HG02981 (cell line): ENCODE data around the gene C4orf54.
A peak's percentile ranks its signal among the peaks of the same experiment; 100 is the strongest.

Experiments
- ATAC-seq: cut with Tn5 transposase; IDR thresholded peaks from one replicate; pipeline ENCODE4 v1.9.1; 2021; ENCODE audit warnings: mild to moderate bottlenecking, moderate library complexity; ENCODE audit not compliant: unreplicated experiment

Gene C4orf54

DNA sequence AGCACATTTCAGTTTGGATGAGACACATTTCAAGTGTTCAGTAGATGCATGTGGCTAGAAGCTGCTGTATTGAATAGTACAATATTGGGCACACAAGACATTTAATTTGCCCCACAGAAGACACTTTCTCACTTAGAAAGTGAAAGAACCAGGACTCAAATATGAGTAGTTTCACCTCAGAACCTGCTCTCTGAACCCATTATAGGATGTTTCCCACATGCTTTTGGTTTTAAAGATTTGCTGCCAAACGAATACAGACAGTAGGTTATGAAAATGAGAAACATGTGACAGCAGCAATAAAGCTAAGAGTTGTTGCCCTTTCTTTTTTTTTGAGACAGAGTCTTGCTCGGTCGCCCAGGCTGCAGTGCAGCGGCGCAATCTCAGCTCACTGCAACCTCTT, 32.3 kb downstream of the C4orf54 start:
- ATAC-seq, result peak; percentile 57

DNA sequence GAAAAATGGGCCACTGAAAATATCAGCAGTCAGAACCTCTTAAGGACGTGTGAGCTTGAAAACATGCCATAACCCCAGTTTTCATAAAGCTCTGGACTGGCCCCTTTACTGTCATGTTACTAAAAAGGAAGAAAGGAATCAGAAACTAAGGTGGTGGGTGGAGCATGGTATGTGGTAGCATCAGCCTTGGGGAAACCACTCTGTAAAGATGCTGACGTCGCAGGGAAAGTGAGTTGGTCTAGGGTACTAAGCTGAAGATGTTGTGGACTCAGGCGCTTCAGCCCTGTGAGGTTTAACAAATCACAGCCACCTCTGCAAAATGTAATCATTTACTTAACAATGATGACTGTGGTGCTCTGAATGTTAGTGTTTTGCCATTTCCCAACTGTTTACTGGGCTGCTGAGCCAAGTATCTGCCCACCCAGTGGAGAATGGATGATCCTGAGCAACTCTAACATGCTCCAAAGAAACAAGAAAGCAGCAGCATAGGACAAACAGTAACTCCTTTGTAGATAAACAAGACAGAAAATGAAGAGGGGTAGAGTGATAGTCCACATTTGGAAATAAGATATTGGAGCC, 33.4 kb downstream of the C4orf54 start:
- no peak for ATAC-seq

- ATAC-seq, result no peak
Measured at GRCh38 chr4:99622341-99622740, 35.3 kb downstream of the C4orf54 start.

GRCh38 chr4:99617374-99617773, 40.3 kb downstream of the C4orf54 start:
- ATAC-seq, result no peak

DNA sequence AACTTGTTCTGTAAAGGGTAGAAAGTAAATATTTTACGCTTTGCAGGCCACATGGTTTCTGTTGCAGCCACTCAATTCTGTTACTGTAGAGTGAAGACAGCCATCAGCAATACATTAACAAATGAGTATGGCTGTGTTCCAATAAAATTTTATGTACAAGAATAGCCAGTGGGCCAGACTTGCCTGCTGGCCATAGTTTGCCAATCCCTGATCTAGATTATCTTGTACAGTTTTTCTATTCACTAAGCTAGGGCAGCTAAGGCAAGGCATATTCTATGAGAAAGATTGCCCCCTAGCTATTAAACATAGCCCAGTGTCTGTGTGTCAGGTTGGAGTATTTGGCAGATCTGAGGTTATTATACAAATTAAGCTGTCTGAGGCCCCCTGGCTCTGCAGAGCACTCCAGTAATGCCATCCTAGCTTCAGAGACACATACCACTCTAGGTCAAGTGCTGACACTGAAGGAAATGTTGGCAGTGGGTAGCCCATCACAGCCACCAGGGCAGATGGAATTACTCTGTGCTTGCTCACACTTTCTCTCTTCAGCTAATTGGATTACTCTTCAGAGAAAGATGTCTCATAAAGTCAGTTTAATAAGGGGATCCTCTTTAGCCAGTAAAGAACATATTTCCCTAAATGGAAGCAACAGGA, 42.3 kb downstream of the C4orf54 start:
- no peak for ATAC-seq

DNA sequence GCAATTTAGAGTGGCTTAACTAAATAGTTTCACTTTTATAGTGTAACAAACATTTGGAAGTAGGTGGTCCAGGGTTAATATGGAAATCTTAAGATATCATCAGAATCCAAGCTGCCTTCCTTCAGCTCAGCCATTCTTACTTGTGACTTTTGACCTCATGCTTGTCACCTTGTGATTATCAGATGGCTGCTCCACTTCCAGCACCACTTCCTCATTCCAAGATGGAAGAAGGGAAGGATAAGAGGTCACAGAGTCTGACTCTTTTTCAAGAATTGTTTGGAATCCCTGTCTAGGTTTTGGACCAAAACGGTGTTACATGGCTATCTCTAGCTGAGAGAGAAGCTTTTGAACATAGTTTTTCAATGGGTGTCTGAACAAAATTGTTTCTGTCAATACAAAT, 43.1 kb downstream of the C4orf54 start:
- ATAC-seq, result no peak

DNA sequence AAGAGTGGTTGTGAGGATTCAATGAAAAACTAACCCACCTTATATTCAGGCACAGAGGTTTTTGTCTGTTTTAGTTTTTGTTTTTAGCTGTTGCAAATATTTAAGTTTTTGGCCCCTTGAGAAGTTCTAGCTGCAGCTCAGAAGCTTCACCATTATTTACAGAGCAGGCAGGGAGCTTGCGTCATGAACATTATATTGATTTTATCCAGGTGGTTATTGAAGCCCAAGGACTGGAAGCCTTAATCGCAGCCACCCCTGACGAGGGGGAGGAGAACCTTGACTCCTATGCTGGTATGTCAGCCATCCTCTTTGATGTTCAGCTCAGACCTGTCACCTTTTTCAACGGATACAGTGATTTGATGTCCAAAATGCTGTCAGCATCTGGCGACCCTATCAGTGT, 44.9 kb downstream of the C4orf54 start:
- ATAC-seq, result no peak

- ATAC-seq, result no peak
Measured at GRCh38 chr4:99612281-99612680, 45.3 kb downstream of the C4orf54 start.

- no peak for ATAC-seq
Measured at GRCh38 chr4:99610605-99611175, 46.9 kb downstream of the C4orf54 start.

DNA sequence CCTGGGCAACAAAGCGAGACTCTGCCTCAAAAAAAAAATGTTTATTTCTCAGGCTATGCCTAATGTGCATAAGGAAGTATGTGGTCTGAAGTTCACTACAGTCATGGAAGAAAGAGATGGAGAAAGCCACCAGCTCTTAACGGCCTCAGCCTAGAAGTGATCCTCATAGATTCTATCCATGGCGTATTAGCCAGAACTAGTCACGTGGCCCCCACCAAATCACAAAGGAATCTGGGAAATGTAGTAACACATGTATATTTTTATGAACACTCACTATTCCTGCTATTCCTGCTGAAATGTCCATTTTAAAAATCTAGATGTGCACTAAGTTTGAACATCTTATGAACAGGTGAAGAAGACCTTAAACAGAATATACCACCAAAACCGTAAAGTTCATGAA, 49.2 kb downstream of the C4orf54 start:
- no peak for ATAC-seq
